K562 (cell line): ENCODE measurements around the gene AMOTL1.

ENCODE experiments used
- CREB1 ChIP-seq, 2 experiments: sonication (generic) in 1 of 2; formaldehyde crosslinking in 1 of 2; IDR thresholded peaks; 2 replicates each; pipeline versions ENCODE4 v1.6.1 to v1.8.0; 2012 to 2022; ENCODE audit warnings: inconsistent platforms in 1 of 2, mild to moderate bottlenecking in 1 of 2, missing genetic modification reagents in 1 of 2, moderate library complexity in 1 of 2
- ELF4 ChIP-seq: fragments of 450-650 bp; formaldehyde crosslinking; IDR thresholded peaks from 2 replicates; pipeline ENCODE4 v1.4.0; 2022; ENCODE audit warnings: missing genetic modification characterization
- HDAC6 ChIP-seq: IDR thresholded peaks from 2 replicates; pipeline ENCODE4 v1.6.1; 2012; ENCODE audit warnings: low read depth, mild to moderate bottlenecking, control low read depth, inconsistent platforms, low read length, moderate library complexity
- NBN ChIP-seq: fragments of 450-650 bp; IDR thresholded peaks from 2 replicates; pipeline ENCODE4 v1.6.1; 2016; ENCODE audit warnings: low read depth, mild to moderate bottlenecking
- POLR2A ChIP-seq: fragments of 450-650 bp; conservative IDR thresholded peaks from 2 replicates; pipeline ENCODE4 v1.6.1; 2016
- TAF1 ChIP-seq: IDR thresholded peaks from 2 replicates; pipeline ENCODE4 v1.6.1; 2011; ENCODE audit warnings: mild to moderate bottlenecking, low read length, moderate library complexity; ENCODE audit not compliant: insufficient read depth, control insufficient read depth, severe bottlenecking; ENCODE audit errors: extremely low read depth
- TARDBP ChIP-seq: fragments of 450-650 bp; IDR thresholded peaks from 2 replicates; pipeline ENCODE4 v1.6.1; 2016
- ZNF707 ChIP-seq: fragments of 250-450 bp; sonication (Bioruptor Pico); conservative IDR thresholded peaks from 2 replicates; pipeline ENCODE4 v1.8.0; 2022; ENCODE audit warnings: inconsistent platforms, mild to moderate bottlenecking, moderate library complexity
- TF ChIP-seq, protein P1 (sequence below), 3 experiments: IDR thresholded peaks in 2 of 3; conservative IDR thresholded peaks in 1 of 3; 2 replicates each; pipeline ENCODE4 v1.5.1; 2011 to 2012; ENCODE audit warnings: low read length in 3 of 3, mild to moderate bottlenecking in 3 of 3, control low read depth in 2 of 3, improper control_type of control experiment in 1 of 3, inconsistent platforms in 1 of 3, low read depth in 1 of 3, mixed read lengths in 1 of 3, moderate library complexity in 1 of 3; ENCODE audit not compliant: insufficient read depth in 2 of 3

GRCh38 chr11:94809251-94809650 is 41.1 kb downstream of the AMOTL1 start:
- TF ChIP-seq, protein P1, sequence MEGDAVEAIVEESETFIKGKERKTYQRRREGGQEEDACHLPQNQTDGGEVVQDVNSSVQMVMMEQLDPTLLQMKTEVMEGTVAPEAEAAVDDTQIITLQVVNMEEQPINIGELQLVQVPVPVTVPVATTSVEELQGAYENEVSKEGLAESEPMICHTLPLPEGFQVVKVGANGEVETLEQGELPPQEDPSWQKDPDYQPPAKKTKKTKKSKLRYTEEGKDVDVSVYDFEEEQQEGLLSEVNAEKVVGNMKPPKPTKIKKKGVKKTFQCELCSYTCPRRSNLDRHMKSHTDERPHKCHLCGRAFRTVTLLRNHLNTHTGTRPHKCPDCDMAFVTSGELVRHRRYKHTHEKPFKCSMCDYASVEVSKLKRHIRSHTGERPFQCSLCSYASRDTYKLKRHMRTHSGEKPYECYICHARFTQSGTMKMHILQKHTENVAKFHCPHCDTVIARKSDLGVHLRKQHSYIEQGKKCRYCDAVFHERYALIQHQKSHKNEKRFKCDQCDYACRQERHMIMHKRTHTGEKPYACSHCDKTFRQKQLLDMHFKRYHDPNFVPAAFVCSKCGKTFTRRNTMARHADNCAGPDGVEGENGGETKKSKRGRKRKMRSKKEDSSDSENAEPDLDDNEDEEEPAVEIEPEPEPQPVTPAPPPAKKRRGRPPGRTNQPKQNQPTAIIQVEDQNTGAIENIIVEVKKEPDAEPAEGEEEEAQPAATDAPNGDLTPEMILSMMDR (IDR thresholded peaks at IDR 0.05 in 2 of 3, conservative IDR thresholded peaks at IDR 0.05 in 1 of 3; ENCODE audit: insufficient read depth in 2 of 3, low read depth in 1 of 3, low read length in 3 of 3) = no peak
- TF ChIP-seq CREB1 (IDR thresholded peaks at IDR 0.05) = no peak
- TF ChIP-seq CREB1 (CRISPR knock-in tag; IDR thresholded peaks at IDR 0.05) = no peak
- no peak for TF ChIP-seq TAF1
- TF ChIP-seq TARDBP = no peak
- no peak for TF ChIP-seq ZNF707 (CRISPR knock-in tag)
- no peak for TF ChIP-seq ELF4 (CRISPR knock-in tag)
- TF ChIP-seq HDAC6 = no peak
- TF ChIP-seq NBN = no peak
- TF ChIP-seq POLR2A = no peak
